Transverse colon (tissue), 4 donors: ENCODE data around the gene TUBB3.

Experiments
- EP300 ChIP-seq: sonication (generic); formaldehyde crosslinking; IDR thresholded peaks from one replicate; pipeline ENCODE4 v1.6.1; 2017; ENCODE audit warnings: antibody characterized with exemption, low read depth
- POLR2AphosphoS5 ChIP-seq, 3 donors: sonication (generic); formaldehyde crosslinking; IDR thresholded peaks; one replicate each; pipeline ENCODE4 v1.6.1; 2016; ENCODE audit warnings: antibody characterized with exemption in 3 of 3
- TF ChIP-seq, protein P1 (sequence below), 5 experiments: fragments of 200-600 bp in 3 of 5; fragments of 450-650 bp in 2 of 5; sonication (generic) in 3 of 5; IDR thresholded peaks; 1 replicate in 2 of 5; 2 replicates in 3 of 5; pipeline ENCODE4 v1.5.1; 2016 to 2017; ENCODE audit warnings: antibody characterized with exemption in 5 of 5, inconsistent platforms in 3 of 5, mild to moderate bottlenecking in 2 of 5, moderate library complexity in 1 of 5

DNA sequence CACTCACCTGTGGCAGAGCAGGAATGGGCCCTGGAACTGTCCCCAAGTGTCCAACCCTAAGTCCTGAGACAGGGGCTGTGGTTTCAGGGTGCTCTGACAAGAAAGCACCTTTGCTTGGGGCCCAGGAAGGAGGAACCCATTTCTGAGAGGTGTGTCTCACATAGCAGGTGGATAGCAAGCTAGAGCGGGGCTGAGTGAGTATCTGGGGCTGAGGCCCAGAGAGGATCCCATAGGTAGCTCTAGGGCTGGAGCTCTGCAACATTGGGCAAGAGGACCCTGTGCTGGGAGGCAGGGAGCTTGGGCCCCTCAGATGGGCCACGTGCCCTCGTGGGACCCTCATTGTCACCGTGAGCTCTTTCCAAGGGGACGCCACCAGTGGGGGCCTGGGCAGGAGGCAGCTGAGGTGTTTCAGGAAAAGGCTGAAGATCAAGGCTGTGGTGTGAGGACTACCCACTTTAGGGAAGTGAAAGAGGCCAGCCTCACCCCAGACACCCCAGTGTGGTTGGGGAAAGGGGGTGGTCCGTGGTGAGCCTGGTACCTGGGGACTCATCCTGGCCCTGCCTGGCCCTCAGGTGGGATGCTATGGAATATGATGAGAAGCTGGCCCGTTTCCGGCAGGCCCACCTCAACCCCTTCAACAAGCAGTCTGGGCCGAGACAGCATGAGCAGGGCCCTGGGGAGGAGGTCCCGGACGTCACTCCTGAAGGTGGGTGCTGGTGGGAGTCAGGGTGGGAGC, 30.7 kb downstream of the TUBB3 start:
- TF ChIP-seq, protein P1, sequence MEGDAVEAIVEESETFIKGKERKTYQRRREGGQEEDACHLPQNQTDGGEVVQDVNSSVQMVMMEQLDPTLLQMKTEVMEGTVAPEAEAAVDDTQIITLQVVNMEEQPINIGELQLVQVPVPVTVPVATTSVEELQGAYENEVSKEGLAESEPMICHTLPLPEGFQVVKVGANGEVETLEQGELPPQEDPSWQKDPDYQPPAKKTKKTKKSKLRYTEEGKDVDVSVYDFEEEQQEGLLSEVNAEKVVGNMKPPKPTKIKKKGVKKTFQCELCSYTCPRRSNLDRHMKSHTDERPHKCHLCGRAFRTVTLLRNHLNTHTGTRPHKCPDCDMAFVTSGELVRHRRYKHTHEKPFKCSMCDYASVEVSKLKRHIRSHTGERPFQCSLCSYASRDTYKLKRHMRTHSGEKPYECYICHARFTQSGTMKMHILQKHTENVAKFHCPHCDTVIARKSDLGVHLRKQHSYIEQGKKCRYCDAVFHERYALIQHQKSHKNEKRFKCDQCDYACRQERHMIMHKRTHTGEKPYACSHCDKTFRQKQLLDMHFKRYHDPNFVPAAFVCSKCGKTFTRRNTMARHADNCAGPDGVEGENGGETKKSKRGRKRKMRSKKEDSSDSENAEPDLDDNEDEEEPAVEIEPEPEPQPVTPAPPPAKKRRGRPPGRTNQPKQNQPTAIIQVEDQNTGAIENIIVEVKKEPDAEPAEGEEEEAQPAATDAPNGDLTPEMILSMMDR (IDR thresholded peaks at IDR 0.05): no peak
- no peak for TF ChIP-seq EP300
- no peak for TF ChIP-seq POLR2AphosphoS5 (IDR thresholded peaks at IDR 0.05)
